Stimulated activated CD4-positive, alpha-beta T cell treated with anti-CD3 and anti-CD28 coated beads, Interleukin-2, amount 100 ng/mL, for 4 hours (primary cell): ENCODE data around the gene MINDY3.
"Not testable (repeated sequence)": the region's sequence is repeated elsewhere in the genome, so short reads cannot be mapped to it uniquely, and the experiment has no call there.

Experiments used
- DNase-seq: peaks from one replicate; pipeline ENCODE4 v3.0.0-alpha.2; 2020; ENCODE audit warnings: low read depth

Gene MINDY3

DNA sequence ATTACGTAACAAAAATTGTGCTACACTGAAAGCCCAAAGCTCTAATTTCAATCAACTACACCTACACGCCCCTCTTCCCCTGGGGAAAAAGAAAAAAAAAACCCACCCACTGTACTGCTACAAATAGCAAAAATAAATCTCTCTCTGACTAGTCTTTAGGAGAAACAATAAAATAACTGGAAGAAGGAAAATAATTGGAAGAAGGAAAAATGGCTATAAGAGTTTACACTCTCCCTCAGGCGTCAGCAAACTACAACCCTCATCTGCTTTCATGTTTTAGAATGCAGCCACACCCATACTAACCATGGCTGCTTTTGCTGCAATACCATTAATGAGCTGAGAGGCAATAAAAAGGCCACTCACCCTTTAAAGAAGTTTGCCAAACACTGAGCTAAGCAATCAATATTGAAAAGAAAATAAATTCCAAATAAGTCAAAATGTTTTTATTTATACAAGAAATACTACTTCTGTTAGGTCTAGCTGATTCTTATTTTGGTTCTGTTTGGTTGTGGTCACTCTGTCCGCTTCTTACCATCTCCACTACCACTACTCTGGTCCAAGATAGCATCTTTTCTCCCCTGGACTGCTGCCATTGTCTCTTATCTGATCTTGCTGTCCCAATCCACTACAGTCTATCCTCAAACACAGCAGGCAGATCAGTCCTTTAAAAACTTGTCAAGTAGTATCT, 3.8 kb downstream of the MINDY3 start:
- DNase-seq = no peak

- DNase-seq = no peak
Observed at GRCh38 chr10:15853800-15854199, 6.5 kb downstream of the MINDY3 start.

DNA sequence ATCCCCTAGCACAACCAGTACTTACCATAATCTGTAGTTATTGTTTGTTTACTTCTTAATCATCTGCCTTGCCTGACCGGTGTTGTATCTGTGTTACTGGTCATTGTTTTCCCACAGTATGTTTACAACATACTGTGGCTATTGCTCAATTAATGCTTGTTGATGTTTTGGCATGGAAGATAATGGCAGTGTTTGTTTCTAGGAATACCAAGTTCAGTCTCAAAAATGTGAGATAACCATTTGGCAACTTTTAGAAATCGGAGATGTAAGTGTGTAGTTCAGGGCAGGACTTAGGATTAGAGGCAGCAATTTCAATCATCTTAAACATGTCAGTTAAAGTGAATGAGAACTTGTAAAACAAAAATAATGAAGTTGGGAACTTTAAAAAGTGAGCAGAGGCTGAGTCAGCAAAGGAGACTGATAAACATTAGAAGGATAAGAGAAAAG, 8.2 kb downstream of the MINDY3 start:
- DNase-seq = no peak

DNA sequence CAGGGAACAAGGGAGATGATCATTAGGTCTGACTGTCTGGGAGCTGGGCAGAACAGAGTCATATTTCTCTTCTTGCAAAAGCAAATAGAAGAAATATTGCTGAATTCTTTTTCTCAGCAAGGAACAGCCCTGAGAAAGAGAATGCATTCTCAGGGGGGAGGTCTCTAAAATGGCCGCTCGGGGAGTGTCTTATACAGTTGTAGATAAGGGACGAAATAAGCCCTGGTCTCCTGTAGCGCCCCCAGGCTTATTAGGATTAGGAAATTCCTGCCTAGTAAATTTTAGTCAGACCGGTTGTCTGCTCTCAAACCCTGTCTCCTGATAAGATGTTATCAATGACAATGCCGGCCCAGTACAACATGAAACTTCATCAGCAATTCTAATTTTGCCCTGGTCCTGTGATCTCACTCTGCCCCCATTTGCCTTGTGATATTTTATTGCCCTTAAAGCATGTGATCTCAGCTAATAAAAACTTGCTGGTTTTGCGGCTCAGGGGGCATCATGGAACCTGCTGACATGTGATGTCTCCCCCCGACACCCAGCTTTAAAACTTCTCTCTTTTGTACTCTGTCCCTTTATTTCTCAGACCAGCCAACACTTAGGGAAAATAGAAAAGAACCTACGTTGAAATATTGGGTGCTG, 9.8 kb downstream of the MINDY3 start:
- DNase-seq = not testable (repeated sequence)

GRCh38 chr10:15849316-15849715, 11.0 kb downstream of the MINDY3 start:
- DNase-seq = no peak

GRCh38 chr10:15847481-15847880, 12.8 kb downstream of the MINDY3 start:
- DNase-seq = no peak

GRCh38 chr10:15844517-15844916, 15.8 kb downstream of the MINDY3 start:
- DNase-seq = no peak

DNA sequence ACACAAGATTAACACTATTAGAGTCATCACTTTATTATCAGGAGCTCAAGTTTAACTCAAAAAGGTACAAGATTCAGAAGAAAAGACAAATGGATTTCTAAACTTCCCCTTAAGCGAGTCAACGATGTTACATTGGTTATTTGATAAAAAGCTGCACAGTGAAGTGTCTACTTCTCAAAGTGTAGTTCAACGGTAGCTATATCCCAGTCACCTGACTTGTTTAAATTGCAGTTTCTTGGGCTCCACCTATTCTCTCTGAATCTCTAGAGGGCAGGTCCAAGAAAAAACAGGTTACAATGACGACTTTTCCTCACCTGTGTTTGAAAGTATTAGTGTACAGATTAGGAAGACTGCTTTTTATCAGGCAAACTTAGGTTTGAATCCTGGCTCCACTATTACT, 16.6 kb downstream of the MINDY3 start:
- no peak for DNase-seq

DNA sequence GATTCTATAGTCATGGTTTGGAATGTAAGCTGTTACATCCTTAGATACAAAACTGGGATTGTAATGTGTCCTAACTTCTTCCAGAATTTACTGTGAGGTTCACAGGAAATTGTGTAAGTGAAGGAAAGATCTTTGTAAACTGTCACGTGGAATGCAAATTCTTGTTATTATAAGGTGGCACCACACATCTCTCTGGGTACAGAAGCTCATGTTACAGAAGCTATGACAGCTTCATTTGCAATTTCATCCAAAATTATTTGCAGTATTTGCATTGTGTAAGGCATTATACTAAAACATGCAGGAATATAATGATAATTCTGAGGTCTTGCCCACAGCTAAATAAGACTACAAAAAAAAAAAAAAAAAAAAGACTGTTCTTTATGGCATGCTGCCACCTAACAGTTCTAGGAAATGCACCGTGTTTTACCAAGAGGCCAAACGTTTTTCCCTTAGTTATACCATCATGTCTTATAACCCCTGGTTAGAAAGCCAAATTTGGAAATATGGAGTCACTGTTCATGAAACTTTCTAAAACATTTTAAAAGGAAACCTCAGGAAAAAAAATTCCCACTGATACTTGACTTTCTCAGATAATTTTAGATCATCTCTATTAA, 17.6 kb downstream of the MINDY3 start:
- DNase-seq = no peak

- no peak for DNase-seq
Observed at GRCh38 chr10:15841696-15842095, 18.6 kb downstream of the MINDY3 start.

GRCh38 chr10:15836807-15837206, 23.5 kb downstream of the MINDY3 start:
- DNase-seq = no peak

GRCh38 chr10:15829495-15829894, 30.8 kb downstream of the MINDY3 start:
- DNase-seq = no peak

DNA sequence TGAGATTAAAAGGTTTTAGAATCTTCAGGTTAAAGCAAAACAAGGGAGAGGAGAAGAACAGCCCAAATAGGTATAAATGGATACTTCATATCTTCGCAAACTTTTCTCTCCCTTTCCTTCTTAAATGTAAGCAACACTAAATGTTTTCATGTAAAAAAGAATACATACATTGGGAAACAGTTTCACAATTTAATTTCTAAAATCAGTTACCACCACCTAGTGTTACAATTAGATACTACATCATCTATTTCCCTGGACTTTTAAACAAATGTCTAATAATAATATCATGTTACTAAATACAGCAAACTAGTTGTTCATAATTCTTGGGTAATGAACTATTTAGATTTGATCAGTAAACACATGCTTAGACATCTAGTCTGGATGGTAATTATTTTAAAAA, 35.8 kb downstream of the MINDY3 start:
- no peak for DNase-seq

DNA sequence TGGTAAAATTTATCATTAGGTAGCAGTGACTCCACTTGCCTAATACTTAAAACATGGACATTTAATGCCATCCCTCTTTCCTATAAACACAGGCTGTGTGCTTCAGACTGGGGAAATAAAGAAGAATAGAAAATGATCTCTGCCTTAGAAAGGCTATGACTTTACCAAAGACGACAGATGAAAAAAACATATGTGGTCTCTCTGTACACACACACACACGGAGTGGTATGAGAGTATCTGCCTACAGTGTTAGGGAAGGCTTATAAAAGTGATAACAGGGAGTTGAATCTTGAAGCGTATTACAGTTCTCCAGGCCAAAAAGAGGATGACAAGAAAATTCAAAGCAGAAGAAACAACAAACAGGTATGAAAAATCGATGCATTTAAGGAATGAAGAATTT, 38.2 kb downstream of the MINDY3 start:
- no peak for DNase-seq

GRCh38 chr10:15821046-15821683, 39.1 kb downstream of the MINDY3 start:
- DNase-seq = no peak

DNA sequence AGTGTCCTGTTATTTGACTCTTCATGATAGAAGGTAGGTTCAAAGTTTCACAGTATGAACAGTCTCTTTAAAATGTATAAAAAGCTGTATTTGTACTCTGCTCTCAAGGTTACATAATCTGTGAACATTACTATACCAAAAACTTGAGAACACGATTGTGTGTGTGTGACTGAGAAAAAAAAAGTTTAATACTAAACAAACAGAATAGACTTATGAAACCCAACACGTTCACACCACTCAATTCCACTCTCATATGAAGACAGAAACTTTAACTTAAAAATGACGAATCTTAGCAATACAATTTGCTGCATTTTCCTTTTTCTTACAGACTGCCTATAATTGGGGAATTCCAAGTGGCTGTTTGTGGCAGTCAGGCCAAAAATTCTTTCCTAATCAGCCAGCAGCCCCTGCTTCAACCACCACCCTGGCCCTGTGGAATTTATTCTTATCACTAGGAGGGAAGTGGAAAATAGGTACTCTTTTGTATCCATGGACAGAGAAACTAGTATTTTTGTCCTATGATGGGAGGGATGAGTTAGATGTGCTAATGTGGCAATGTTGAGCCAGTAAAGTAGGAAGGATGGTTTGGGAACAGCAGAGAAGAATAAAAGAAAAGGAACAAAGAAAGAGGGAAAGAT, 42.8 kb downstream of the MINDY3 start:
- no peak for DNase-seq

DNA sequence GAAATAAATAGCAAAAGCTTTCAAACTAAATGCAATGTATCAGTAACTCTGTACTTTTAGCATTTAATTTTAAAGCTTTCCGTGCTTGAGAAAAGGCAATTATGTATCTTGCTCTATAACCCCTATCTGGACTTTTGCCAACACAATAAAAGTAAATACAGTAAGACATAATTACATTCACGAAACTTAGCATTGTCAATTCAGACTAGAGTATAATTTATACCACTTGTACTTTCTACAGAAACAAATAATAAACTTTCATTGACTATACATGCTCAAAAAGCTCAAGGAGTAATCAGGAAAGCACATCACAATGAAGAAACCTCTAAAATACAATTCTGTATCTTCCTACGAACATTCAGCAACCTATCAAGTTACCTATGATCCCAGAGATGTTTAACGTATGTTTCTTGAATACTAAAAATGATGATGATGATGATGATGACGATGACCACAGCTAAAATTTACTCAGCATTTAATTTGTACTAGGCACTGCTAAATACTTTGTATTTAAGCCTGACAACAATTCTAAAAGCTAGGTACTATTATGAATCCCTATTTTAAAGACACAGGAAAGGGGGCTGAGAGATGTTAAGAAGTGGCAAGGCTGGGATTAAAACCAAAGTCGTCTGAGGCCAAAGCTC, 44.9 kb downstream of the MINDY3 start:
- DNase-seq = no peak

- DNase-seq = no peak
Observed at GRCh38 chr10:15814565-15814964, 45.7 kb downstream of the MINDY3 start.

- DNase-seq = no peak
Observed at GRCh38 chr10:15813415-15813814, 46.9 kb downstream of the MINDY3 start.

DNA sequence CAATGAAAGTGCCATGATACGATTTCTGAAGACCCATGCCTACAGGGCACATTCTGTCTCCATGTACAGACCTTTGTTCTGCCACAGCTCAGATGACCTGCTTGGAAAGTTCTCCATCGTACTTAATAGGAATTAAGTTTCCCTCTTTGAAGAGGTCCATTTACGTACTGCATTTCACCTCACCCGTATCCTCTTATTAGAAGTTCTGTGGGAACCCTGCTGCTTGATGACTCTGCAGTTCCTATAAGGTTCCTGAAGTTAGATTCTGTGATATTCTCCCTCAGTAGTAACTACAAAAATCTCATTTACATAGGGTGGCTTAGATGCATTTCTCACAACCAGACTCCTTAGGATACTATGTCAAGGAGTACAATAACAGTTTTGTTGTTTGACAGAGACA, 50.9 kb downstream of the MINDY3 start:
- DNase-seq = no peak

DNA sequence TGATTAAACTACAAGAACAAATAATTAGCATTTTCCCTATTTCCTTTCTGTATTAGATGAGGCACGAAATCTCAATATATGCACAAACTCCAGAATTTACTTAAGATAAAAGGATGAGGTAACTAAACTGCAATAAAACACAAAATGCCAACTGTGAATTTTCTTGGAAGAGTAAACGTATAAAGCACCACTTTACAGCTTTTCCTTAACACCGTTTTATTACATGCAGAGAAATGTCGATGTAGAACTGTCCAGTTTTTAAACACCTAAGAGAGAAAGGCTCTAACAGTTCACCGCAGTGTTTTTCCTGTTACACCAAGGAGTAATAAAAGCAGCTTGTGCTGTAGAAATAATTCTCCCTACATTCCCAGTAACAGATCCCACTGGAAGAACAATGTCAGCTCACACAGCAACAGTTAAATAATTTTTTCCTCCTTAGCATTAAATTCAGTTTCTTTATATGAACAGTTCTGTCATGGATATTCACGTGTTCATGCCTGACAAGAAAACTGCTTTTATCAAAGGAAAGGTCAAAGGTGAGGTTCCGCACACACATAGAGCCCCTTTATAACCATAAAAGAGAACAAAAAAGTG, 52.0 kb downstream of the MINDY3 start:
- DNase-seq = no peak
